EH (cell line): ENCODE results near the gene SRGAP3.

Source experiments
- DNase-seq: peaks from one replicate; pipeline ENCODE4 v3.0.0-alpha.2; 2015; ENCODE audit warnings: low read depth

Gene SRGAP3

GRCh38 chr3:9224490-9224889 is 25.0 kb downstream of the SRGAP3 start:
- DNase-seq: peak; percentile 13

- no peak for DNase-seq
These were observed 25.8 kb downstream of the SRGAP3 start for GRCh38 chr3:9223672-9224071.

GRCh38 chr3:9222956-9223639 is 26.3 kb downstream of the SRGAP3 start:
- DNase-seq: no peak

- no peak for DNase-seq
These were observed 27.4 kb downstream of the SRGAP3 start for GRCh38 chr3:9222049-9222448.

- DNase-seq: no peak
These were observed 31.0 kb downstream of the SRGAP3 start for GRCh38 chr3:9218514-9218846.

GRCh38 chr3:9217784-9218513 is 31.5 kb downstream of the SRGAP3 start:
- no peak for DNase-seq

GRCh38 chr3:9216736-9217135 is 32.7 kb downstream of the SRGAP3 start:
- DNase-seq: peak; percentile 5

GRCh38 chr3:9214599-9214998 is 34.8 kb downstream of the SRGAP3 start:
- peak; percentile 52 for DNase-seq

- DNase-seq: no peak
These were observed 35.3 kb downstream of the SRGAP3 start for GRCh38 chr3:9214185-9214584.

GRCh38 chr3:9213019-9213634 is 36.3 kb downstream of the SRGAP3 start:
- DNase-seq: no peak

- peak; percentile 60 for DNase-seq
These were observed 38.1 kb downstream of the SRGAP3 start for GRCh38 chr3:9211155-9211950.

GRCh38 chr3:9209777-9210176 is 39.7 kb downstream of the SRGAP3 start:
- no peak for DNase-seq

GRCh38 chr3:9208605-9209152 is 40.8 kb downstream of the SRGAP3 start:
- no peak for DNase-seq

- no peak for DNase-seq
These were observed 42.2 kb downstream of the SRGAP3 start for GRCh38 chr3:9207116-9207763.

GRCh38 chr3:9206287-9206686 is 43.2 kb downstream of the SRGAP3 start:
- no peak for DNase-seq

- DNase-seq: no peak
These were observed 43.9 kb downstream of the SRGAP3 start for GRCh38 chr3:9205345-9206143.

GRCh38 chr3:9204253-9204992 is 45.0 kb downstream of the SRGAP3 start:
- DNase-seq: no peak

- DNase-seq: no peak
These were observed 46.1 kb downstream of the SRGAP3 start for GRCh38 chr3:9203317-9203716.

- no peak for DNase-seq
These were observed 46.9 kb downstream of the SRGAP3 start for GRCh38 chr3:9202546-9202945.

- DNase-seq: no peak
These were observed 47.5 kb downstream of the SRGAP3 start for GRCh38 chr3:9201955-9202354.
